ENCODE results near the gene B9D1. TPM values are rescaled to one million over a fixed set of nuclear protein-coding genes. Genes with fewer than 3 reads are reported as not detected.

Gene B9D1
- total and polyA plus RNA-seq, 2 of the 13 experiments (the other 11 are each of a cell fraction or from before 2014, with no cell fraction given), result 27.7 to 31.1 TPM

DNA sequence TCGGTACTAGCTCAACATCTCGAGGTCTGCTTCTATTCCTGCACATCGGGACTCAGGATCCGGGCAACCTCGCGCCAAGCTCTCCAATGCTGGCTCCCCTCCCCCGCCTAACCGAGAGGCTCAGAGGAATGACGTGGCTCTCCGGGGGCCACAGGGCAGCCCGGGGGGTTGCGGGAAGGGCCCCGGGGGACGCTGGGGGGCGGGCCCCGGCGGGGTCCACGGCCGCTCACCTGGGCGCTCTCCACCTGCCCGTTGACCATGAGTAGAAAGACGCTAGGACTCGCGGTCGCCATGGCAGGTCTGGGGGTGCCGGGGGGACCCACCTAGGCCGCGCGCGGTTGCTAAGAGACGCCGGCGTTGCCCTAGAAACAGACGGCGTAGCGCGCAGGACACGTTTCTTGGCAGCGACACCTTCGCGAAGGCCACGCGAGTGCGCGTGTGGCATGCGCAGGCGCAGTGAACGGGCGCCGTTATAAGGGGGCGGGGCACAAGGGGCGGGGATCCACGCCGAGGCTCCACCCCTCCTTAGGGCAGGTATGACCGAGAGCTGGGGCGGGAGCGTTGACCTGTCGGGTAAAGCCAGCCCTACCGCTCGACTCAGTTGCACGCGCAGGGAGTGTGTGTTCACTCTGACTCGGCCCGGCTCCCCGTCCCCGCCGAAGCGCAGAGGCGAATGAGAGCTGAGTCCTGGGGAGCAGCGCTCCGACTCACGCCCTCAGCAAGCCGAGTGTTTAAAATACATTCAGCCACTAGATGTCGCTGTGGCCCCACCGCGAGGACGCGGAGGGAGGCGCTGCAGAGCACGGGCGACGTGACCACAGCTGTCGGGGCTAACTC, at the start of gene B9D1 (continued):
- peak; percentile 87 for TF ChIP-seq SALL1 (CRISPR knock-in tag; IDR thresholded peaks at IDR 0.05)
- no peak for TF ChIP-seq SRSF9 (IDR thresholded peaks at IDR 0.05; ENCODE audit: borderline replicate concordance, insufficient read depth, low read depth, low read length, poor library complexity, severe bottlenecking)
- TF ChIP-seq ZNF563 (CRISPR knock-in tag; IDR thresholded peaks at IDR 0.05), result 0 out of 2 replicates have a peak, but pooled peaks have one; percentile 17
- TF ChIP-seq, protein P1, sequence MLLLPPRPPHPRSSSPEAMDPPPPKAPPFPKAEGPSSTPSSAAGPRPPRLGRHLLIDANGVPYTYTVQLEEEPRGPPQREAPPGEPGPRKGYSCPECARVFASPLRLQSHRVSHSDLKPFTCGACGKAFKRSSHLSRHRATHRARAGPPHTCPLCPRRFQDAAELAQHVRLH (CRISPR knock-in tag; IDR thresholded peaks at IDR 0.05; ENCODE audit: borderline replicate concordance, low read depth), result no peak; the same call in 1 of the 2 replicates
- no peak for TF ChIP-seq HNF4G (IDR thresholded peaks at IDR 0.05; ENCODE audit: borderline replicate concordance, low read depth, low read length)
- no peak for TF ChIP-seq HNF4G (CRISPR knock-in tag; IDR thresholded peaks at IDR 0.05; ENCODE audit: borderline replicate concordance, low read depth)
- TF ChIP-seq, protein P2, sequence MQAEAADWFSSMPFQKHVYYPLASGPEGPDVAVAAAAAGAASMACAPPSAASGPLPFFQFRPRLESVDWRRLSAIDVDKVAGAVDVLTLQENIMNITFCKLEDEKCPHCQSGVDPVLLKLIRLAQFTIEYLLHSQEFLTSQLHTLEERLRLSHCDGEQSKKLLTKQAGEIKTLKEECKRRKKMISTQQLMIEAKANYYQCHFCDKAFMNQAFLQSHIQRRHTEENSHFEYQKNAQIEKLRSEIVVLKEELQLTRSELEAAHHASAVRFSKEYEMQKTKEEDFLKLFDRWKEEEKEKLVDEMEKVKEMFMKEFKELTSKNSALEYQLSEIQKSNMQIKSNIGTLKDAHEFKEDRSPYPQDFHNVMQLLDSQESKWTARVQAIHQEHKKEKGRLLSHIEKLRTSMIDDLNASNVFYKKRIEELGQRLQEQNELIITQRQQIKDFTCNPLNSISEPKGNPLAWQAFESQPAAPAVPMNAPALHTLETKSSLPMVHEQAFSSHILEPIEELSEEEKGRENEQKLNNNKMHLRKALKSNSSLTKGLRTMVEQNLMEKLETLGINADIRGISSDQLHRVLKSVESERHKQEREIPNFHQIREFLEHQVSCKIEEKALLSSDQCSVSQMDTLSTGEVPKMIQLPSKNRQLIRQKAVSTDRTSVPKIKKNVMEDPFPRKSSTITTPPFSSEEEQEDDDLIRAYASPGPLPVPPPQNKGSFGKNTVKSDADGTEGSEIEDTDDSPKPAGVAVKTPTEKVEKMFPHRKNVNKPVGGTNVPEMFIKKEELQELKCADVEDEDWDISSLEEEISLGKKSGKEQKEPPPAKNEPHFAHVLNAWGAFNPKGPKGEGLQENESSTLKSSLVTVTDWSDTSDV (CRISPR knock-in tag; IDR thresholded peaks at IDR 0.05), result peak; percentile 92; the same call in 1 of the 2 replicates
- peak; percentile 76; the same call in 1 of the 2 replicates for TF ChIP-seq ZNF451 (CRISPR knock-in tag; IDR thresholded peaks at IDR 0.05)
- TF ChIP-seq HNRNPLL (IDR thresholded peaks at IDR 0.05; ENCODE audit: low read depth, low read length, poor library complexity, severe bottlenecking), result peak; percentile 64
- TF ChIP-seq RFX5 (IDR thresholded peaks at IDR 0.05; ENCODE audit: low read depth, low read length), result peak; percentile 97
- no peak for TF ChIP-seq ATAD3A (CRISPR knock-in tag; IDR thresholded peaks at IDR 0.05)
- TF ChIP-seq RAD21 (CRISPR knock-in tag; IDR thresholded peaks at IDR 0.05), result peak; percentile 99
- peak; percentile 60 for TF ChIP-seq ZSCAN9 (CRISPR knock-in tag; IDR thresholded peaks at IDR 0.05; ENCODE audit: borderline replicate concordance)
- TF ChIP-seq ZNF333 (CRISPR knock-in tag; IDR thresholded peaks at IDR 0.05; ENCODE audit: borderline replicate concordance), result no peak
- TF ChIP-seq KLF6 (CRISPR knock-in tag; IDR thresholded peaks at IDR 0.05), result peak; percentile 46; the same call in 1 of the 2 replicates
- no peak for TF ChIP-seq WIZ (CRISPR knock-in tag; IDR thresholded peaks at IDR 0.05)
- TF ChIP-seq TMF1 (CRISPR knock-in tag; IDR thresholded peaks at IDR 0.05; ENCODE audit: low read depth), result no peak; the same call in 1 of the 2 replicates
- TF ChIP-seq MBNL3 (CRISPR knock-in tag; conservative IDR thresholded peaks at IDR 0.05), result no peak
- peak; percentile 55; the same call in 1 of the 2 replicates for TF ChIP-seq ZNF317 (CRISPR knock-in tag; IDR thresholded peaks at IDR 0.05)
- no peak for TF ChIP-seq ZNF101 (CRISPR knock-in tag; IDR thresholded peaks at IDR 0.05; ENCODE audit: borderline replicate concordance, low read depth)
- TF ChIP-seq SATB2 (CRISPR knock-in tag; IDR thresholded peaks at IDR 0.05), result no peak
- no peak for TF ChIP-seq AGO1 (IDR thresholded peaks at IDR 0.05; ENCODE audit: low read depth, low read length, poor library complexity, severe bottlenecking)
- no peak for TF ChIP-seq ZNF7 (CRISPR knock-in tag; IDR thresholded peaks at IDR 0.05)
- no peak for TF ChIP-seq MED13 (CRISPR knock-in tag; IDR thresholded peaks at IDR 0.05)
- no peak for TF ChIP-seq KAT2B (IDR thresholded peaks at IDR 0.05; ENCODE audit: borderline replicate concordance, low read depth, low read length)
- no peak for TF ChIP-seq AHR (CRISPR knock-in tag; IDR thresholded peaks at IDR 0.05)
- TF ChIP-seq, protein P3, sequence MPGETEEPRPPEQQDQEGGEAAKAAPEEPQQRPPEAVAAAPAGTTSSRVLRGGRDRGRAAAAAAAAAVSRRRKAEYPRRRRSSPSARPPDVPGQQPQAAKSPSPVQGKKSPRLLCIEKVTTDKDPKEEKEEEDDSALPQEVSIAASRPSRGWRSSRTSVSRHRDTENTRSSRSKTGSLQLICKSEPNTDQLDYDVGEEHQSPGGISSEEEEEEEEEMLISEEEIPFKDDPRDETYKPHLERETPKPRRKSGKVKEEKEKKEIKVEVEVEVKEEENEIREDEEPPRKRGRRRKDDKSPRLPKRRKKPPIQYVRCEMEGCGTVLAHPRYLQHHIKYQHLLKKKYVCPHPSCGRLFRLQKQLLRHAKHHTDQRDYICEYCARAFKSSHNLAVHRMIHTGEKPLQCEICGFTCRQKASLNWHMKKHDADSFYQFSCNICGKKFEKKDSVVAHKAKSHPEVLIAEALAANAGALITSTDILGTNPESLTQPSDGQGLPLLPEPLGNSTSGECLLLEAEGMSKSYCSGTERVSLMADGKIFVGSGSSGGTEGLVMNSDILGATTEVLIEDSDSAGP (CRISPR knock-in tag; IDR thresholded peaks at IDR 0.05; ENCODE audit: borderline replicate concordance), result peak; percentile 74; the same call in 1 of the 2 replicates
